ENCODE data around the gene SIX2. TPM values are rescaled to one million over a fixed set of nuclear protein-coding genes. Genes with fewer than 3 reads are reported as not detected.

SIX2 gene
- total RNA-seq, 2 experiments from 2014 or later, result not detected

DNA sequence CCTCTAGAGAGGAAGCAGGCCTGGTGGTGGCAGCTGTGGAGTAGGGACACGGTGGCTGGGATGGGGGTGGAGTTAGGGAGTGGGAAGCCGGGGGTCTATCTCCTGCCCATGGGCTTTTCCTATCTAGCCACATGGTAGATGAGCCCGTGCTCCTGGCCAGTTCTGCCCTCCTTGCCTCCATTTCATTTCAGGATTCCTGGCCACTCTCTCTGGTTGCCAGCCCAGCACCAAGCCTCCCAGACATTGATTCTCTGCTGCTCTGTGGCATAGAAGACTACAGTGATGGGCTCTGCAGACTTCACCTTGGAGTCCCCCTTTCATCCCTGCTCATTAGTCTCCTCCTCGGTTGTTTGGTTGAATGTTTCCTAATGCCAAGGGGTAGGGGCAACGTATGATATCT is 48.4 kb downstream of the SIX2 start:
- H3K4me1 Mint-ChIP-seq, result no peaks in the 10 kb centered on the region
- DNase-seq (no peak), ATAC-seq (no peak)
- ChIA-PET CTCF (no interaction called here), POLR2A (no interaction called here)
- H3K4me3 Mint-ChIP-seq, result no peak overlapping the region
- no peaks in the 10 kb centered on the region for H3K9me3 Mint-ChIP-seq (ENCODE audit: low read depth)
- peaks cover 31% of the 10 kb centered on the region for H3K27me3 Mint-ChIP-seq
- intact Hi-C loops (cut with DNase I, micrococcal nuclease), result no loop called here
- no peaks in the 10 kb centered on the region for H3K36me3 Mint-ChIP-seq (ENCODE audit: low read depth)
- no peak overlapping the region for H3K27ac Mint-ChIP-seq

DNA sequence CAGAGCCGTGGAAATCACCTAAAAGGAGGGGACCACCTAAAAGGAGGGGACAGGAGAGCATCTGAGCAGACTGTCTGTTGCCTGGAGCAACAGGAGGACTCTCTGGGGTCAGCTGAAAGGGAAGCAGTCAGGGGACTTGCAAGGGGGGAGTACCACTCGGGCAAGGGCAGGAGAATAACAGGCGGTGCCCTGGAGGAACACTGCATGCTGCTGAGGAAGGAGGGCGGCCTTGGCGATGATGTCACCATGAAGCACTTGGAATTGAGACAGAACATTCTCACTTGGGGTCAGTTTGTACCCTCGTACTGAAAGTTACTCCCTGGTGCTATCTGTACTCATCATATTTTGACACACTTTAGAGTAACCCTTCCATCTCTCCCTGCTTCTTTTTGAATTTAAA is 49.4 kb downstream of the SIX2 start:
- no peak overlapping the region for H3K27ac Mint-ChIP-seq
- ChIA-PET POLR2A (no interaction called here), CTCF (no interaction called here)
- no peaks in the 10 kb centered on the region for H3K36me3 Mint-ChIP-seq (ENCODE audit: low read depth)
- DNase-seq (no peak), ATAC-seq (no peak)
- peaks cover 38% of the 10 kb centered on the region for H3K27me3 Mint-ChIP-seq
- intact Hi-C loops (cut with DNase I, micrococcal nuclease), result loop anchor here (5.0 kb wide), 3 partner anchors 568 to 1083 kb away; no protein-coding TSS in a partner anchor
- H3K9me3 Mint-ChIP-seq (ENCODE audit: low read depth), result no peaks in the 10 kb centered on the region
- peaks cover 5% of the 10 kb centered on the region for H3K4me1 Mint-ChIP-seq
- H3K4me3 Mint-ChIP-seq, result no peak overlapping the region

DNA sequence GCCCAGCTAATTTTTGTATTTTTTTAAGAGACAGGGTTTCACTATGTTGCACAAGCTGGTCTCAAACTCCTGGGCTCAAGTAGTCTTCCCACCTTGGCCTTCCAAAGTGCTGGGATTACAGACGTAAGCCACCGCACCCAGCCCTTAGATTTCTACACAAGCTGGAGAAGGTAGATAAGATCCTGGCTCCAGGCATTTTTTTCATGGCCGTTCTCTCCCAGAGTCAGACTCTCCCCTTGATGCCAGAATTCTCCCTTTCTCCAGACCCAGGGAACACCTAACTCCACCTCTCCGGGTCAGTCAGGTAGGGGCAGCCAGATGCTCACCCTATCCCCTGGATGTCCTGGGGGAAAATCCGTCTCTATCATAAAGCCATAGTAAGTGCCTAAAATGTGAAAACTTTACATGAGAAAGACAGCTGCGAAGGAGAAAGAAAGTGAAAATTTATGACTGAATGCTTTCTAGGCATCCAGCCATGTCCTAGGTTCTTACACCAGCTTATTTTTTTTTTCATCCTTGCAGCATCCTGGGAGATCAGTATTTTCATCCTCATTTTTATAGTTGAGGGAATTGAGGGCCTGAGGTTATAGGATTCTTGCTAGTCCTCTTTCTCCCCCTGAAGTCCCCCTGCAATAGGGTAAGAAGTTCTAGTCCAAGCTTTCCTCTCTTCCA is 51.5 kb downstream of the SIX2 start:
- intact Hi-C loops (cut with DNase I, micrococcal nuclease), result loop anchor here (5.0 kb wide), 3 partner anchors 565 to 1080 kb away; no protein-coding TSS in a partner anchor
- H3K4me1 Mint-ChIP-seq, result peaks cover 9% of the 10 kb centered on the region
- ChIA-PET POLR2A (no interaction called here), CTCF (interaction anchor here (0.7 to 6.0 kb wide), 9 partner anchors 10 to 920 kb away, joined by 3 to 93 read pairs (median 11); no protein-coding TSS in a partner anchor)
- H3K9me3 Mint-ChIP-seq (ENCODE audit: low read depth), result no peaks in the 10 kb centered on the region
- H3K4me3 Mint-ChIP-seq, result no peak overlapping the region
- H3K27me3 Mint-ChIP-seq, result peaks cover 45% of the 10 kb centered on the region
- no peak overlapping the region for H3K27ac Mint-ChIP-seq
- no peaks in the 10 kb centered on the region for H3K36me3 Mint-ChIP-seq (ENCODE audit: low read depth)
- ATAC-seq (no peak), DNase-seq (no peak)

DNA sequence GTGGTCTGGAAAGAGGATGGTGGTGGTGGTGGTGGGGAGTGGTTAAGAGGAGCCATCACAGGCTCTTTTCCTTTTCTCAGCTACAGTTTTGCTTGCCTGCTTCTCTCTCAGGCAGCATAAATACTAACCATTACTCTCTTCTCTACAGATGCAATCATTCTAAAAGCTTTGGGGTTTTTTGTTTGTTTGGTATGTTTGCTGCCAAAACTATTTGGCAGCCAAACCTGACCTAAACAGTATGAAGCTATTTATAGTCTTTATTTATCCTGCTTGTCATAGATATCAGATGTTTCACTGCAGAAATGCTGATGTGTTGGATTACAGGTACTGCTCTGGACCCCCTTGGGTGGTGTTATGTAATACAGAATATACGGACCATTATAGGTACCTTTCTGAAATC is 52.4 kb downstream of the SIX2 start:
- POLR2A ChIA-PET, result interaction anchor here (0.7 kb wide), 1 partner anchor 13 kb away, joined by 3 read pairs; no protein-coding TSS in a partner anchor
- Mint-ChIP-seq H3K27ac (no peak overlapping the region), H3K27me3 (peaks cover 47% of the 10 kb centered on the region), H3K4me3 (no peak overlapping the region), H3K4me1 (peaks cover 11% of the 10 kb centered on the region), H3K9me3 (ENCODE audit: low read depth) (no peaks in the 10 kb centered on the region), H3K36me3 (ENCODE audit: low read depth) (no peaks in the 10 kb centered on the region)
- CTCF ChIA-PET, result interaction anchor here (0.6 to 6.0 kb wide), 13 partner anchors 8 to 956 kb away, joined by 3 to 93 read pairs (median 8); no protein-coding TSS in a partner anchor
- ATAC-seq, result no peak
- DNase-seq, result no peak
- intact Hi-C loops (cut with DNase I, micrococcal nuclease), result loop anchor here (5.0 kb wide), 3 partner anchors 565 to 1080 kb away; no protein-coding TSS in a partner anchor

DNA sequence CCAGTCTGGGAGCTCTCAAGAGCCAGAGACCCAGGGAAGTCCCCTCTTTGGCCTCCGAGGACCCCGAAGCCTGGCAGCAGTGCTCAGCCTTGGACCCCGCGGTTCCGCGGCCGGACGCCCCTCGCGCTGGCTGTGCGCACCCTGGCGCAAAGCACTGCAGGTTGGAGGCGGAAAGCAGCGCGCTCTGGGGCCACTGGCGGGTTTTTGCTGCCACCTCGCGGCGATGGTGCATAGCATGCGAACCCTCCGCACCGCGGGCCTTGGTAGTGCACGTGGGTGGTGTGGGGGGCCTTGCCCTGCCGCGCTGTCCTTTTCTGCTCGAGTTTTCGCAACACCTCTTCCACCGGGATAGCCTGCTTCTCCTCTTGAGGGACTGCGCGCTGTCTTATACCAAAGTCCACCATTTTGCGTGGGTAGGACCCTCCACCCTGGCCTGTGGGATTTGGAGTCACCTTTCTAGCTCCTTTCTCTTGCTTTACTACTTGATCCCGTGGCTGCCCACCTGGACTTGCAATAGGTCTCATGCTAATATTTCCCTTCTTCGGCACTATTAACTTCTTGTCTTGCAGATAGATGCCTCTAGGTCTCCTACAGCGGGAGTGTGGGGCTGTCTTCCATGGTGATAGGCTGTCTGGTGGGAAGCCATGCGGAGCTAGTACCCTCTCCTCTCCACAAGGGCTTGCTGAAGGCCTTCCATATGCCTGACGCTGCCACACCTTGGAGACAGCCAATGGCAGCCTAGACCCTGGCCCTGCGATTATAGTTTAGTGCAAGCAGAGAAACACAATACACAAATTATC is 53.5 kb downstream of the SIX2 start:
- ChIA-PET CTCF (interaction anchor here (0.6 to 6.0 kb wide), 33 partner anchors 9 to 1344 kb away, joined by 3 to 93 read pairs (median 4); no protein-coding TSS in a partner anchor), POLR2A (interaction anchor here (0.5 kb wide), 1 partner anchor 396 kb away, joined by 3 read pairs; no protein-coding TSS in a partner anchor)
- intact Hi-C loops (cut with DNase I, micrococcal nuclease), result loop anchor here (1.0 to 5.0 kb wide), 9 partner anchors 395 to 1078 kb away; no protein-coding TSS in a partner anchor
- Mint-ChIP-seq H3K4me1 (peaks cover 14% of the 10 kb centered on the region), H3K27ac (no peak overlapping the region), H3K9me3 (ENCODE audit: low read depth) (no peaks in the 10 kb centered on the region), H3K36me3 (ENCODE audit: low read depth) (no peaks in the 10 kb centered on the region), H3K4me3 (peak overlapping the region; percentile 54), H3K27me3 (peaks cover 51% of the 10 kb centered on the region)
- peak; percentile 90 for DNase-seq
- ATAC-seq, result peak; percentile 77

Other genes with a start within 250 kb of the SIX2 start
- gene SIX3, start 67.8 kb downstream of the SIX2 start, total RNA-seq, result not detected

Measured in activated CD4-positive, alpha-beta T cell treated with anti-CD3 and anti-CD28 coated beads for 36 hours (primary cell).